Motor neuron (in vitro differentiated cells): Measurements from ENCODE around the gene AFG3L2. TPM values are rescaled to one million over a fixed set of nuclear protein-coding genes. Genes with fewer than 3 reads are reported as not detected.

ENCODE experiments used
- ATAC-seq, 8 experiments: fragments of 200-7000 bp; cut with Tn5 transposase; replicated peaks in 6 of 8; 2 replicates each; pipeline ENCODE4 v1.8.0; 2021; ENCODE audit warnings: mild to moderate bottlenecking in 8 of 8, moderate library complexity in 8 of 8
- H3K27ac ChIP-seq, 2 donors: fragments of 250-450 bp; sonication (Bioruptor Pico); 2 replicates each; pipeline ENCODE4 v1.9.0; 2021; ENCODE audit warnings: antibody characterized with exemption in 2 of 2, mild to moderate bottlenecking in 2 of 2, moderate library complexity in 1 of 2
- H3K4me1 ChIP-seq, 2 donors: fragments of 250-450 bp; sonication (Bioruptor Pico); replicated peaks in 1 of 2; 2 replicates each; pipeline ENCODE4 v1.6.1; 2021; ENCODE audit warnings: antibody characterized with exemption in 2 of 2, mild to moderate bottlenecking in 2 of 2, moderate library complexity in 1 of 2
- H3K4me3 ChIP-seq, 5 donors: fragments of 250-450 bp; sonication (Bioruptor Pico); 2 replicates each; pipeline ENCODE4 v1.9.0; 2021; ENCODE audit warnings: antibody characterized with exemption in 5 of 5, mild to moderate bottlenecking in 5 of 5, moderate library complexity in 4 of 5
- WGBS, 10 experiments: fragments of 450-650 bp; shearing (Covaris generic); methylation state at CpG; one replicate each; pipeline ENCODE4 v1.0.0; 2022; 5-methylcytosine and 5-hydroxymethylcytosine counted together
- in situ Hi-C, 9 experiments: fragments of 400-800 bp; cut with MboI; loops; one replicate each; pipeline ENCODE4 v1.15.0; 2021; ENCODE audit warnings: low sequenced_read_pairs in 9 of 9, low pct_unique_long_range_greater_than_20kb in 2 of 9; ENCODE audit not compliant: unreplicated experiment in 9 of 9
- total RNA-seq, 8 experiments: library from RNA; unstranded; fragments of 300-600 nt; gene quantifications; 2 replicates each; pipeline versions ENCODE4 v1.2.3 to v1.2.4, GENCODE V29; 2022

The AFG3L2 gene
- total RNA-seq, 8 experiments from 2014 or later = 27.1 to 83.7 (median 40.9) TPM

- Histone ChIP-seq H3K4me3 (no peak overlapping the region), H3K27ac (no peak overlapping the region), H3K4me1 (no peaks in the 10 kb centered on the region)
- in situ Hi-C loops = no loop called here
- WGBS, 10 experiments = 63 to 100% (median 100%) methylated on average over 1 to 4 of the region's 4 CpGs; no CpG with 5 or more reads in 3 of the 10 experiments
- peak in 2 of 8 experiments; percentile 3 to 19 for ATAC-seq
These were observed 48.7 kb downstream of the AFG3L2 start for GRCh38 chr18:12328179-12328823.

- no peaks in the 10 kb centered on the region for H3K4me1 ChIP-seq
- no peak overlapping the region for H3K27ac ChIP-seq
- in situ Hi-C loops = no loop called here
- 10 to 100% (median 59%) methylated on average over 1 to 5 of the region's 11 CpGs; no CpG with 5 or more reads in 4 of the 10 experiments for WGBS, 10 experiments
- peak in 7 of 8 experiments; percentile 43 to 93 (median 79) for ATAC-seq
- no peak overlapping the region for H3K4me3 ChIP-seq
These were observed 49.4 kb downstream of the AFG3L2 start for GRCh38 chr18:12327510-12328178.

GRCh38 chr18:12326711-12327460 is 50.1 kb downstream of the AFG3L2 start:
- ATAC-seq = peak in 2 of 8 experiments; percentile 2 to 6
- Histone ChIP-seq H3K4me1 (no peaks in the 10 kb centered on the region), H3K4me3 (no peak overlapping the region), H3K27ac (no peak overlapping the region)
- in situ Hi-C loops = no loop called here
- WGBS, 10 experiments = 75 to 100% (median 86%) methylated on average over 1 to 6 of the region's 12 CpGs; no CpG with 5 or more reads in 5 of the 10 experiments

GRCh38 chr18:12325726-12326245 is 51.2 kb downstream of the AFG3L2 start:
- ATAC-seq = no peak
- H3K4me3 ChIP-seq = no peak overlapping the region
- in situ Hi-C loops = no loop called here
- H3K4me1 ChIP-seq = no peaks in the 10 kb centered on the region
- H3K27ac ChIP-seq = no peak overlapping the region
- WGBS, 10 experiments = 82 to 100% (median 94%) methylated on average over 2 to 10 of the region's 29 CpGs; no CpG with 5 or more reads in 2 of the 10 experiments

- 88 to 100% (median 93%) methylated on average over 1 to 19 of the region's 58 CpGs; no CpG with 5 or more reads in 4 of the 10 experiments for WGBS, 10 experiments
- no peak overlapping the region for H3K27ac ChIP-seq
- in situ Hi-C loops = no loop called here
These were observed 51.9 kb downstream of the AFG3L2 start for GRCh38 chr18:12324991-12325725.

GRCh38 chr18:12321333-12321732 is 55.7 kb downstream of the AFG3L2 start:
- peaks cover 0 to 4% of the 10 kb centered on the region in 2 donors for H3K4me1 ChIP-seq
- WGBS, 10 experiments = 0 to 76% (median 50%) methylated on average over 1 to 3 of the region's 4 CpGs; no CpG with 5 or more reads in 2 of the 10 experiments
- H3K4me3 ChIP-seq = no peak overlapping the region
- ATAC-seq = peak in 1 of 8 experiments; percentile 53
- no peak overlapping the region for H3K27ac ChIP-seq
- in situ Hi-C loops = no loop called here

More at GRCh38 chr18:12324991-12325725, 51.9 kb downstream of the AFG3L2 start:
- Histone ChIP-seq H3K4me3 (no peak overlapping the region), H3K4me1 (no peaks in the 10 kb centered on the region)
- no peak for ATAC-seq

- 50 to 100% methylated on average over 1 of the region's 5 CpGs; no CpG with 5 or more reads in 8 of the 10 experiments for WGBS, 10 experiments
- no peak for ATAC-seq
- peaks cover 0 to 4% of the 10 kb centered on the region in 2 donors for H3K4me1 ChIP-seq
- in situ Hi-C loops = no loop called here
- no peak overlapping the region for H3K27ac ChIP-seq
- no peak overlapping the region for H3K4me3 ChIP-seq
These were observed 58.2 kb downstream of the AFG3L2 start for GRCh38 chr18:12318857-12319256.

GRCh38 chr18:12318334-12318697 is 58.7 kb downstream of the AFG3L2 start:
- Histone ChIP-seq H3K4me1 (peaks cover 0 to 4% of the 10 kb centered on the region in 2 donors), H3K4me3 (no peak overlapping the region), H3K27ac (no peak overlapping the region)
- in situ Hi-C loops = no loop called here
- 24 to 45% (median 27%) methylated on average over 3 to 4 of the region's 5 CpGs; no CpG with 5 or more reads in 7 of the 10 experiments for WGBS, 10 experiments
- peak in 5 of 8 experiments; percentile 23 to 69 (median 41) for ATAC-seq

GRCh38 chr18:12317664-12318333 is 59.2 kb downstream of the AFG3L2 start:
- WGBS, 10 experiments = 44 to 100% (median 77%) methylated on average over 1 to 3 of the region's 6 CpGs; no CpG with 5 or more reads in 2 of the 10 experiments

GRCh38 chr18:12315911-12316310 is 61.1 kb downstream of the AFG3L2 start:
- H3K27ac ChIP-seq = no peak overlapping the region
- in situ Hi-C loops = no loop called here
- WGBS, 10 experiments = 0 to 100% (median 92%) methylated on average over 1 to 4 of the region's 5 CpGs; no CpG with 5 or more reads in 3 of the 10 experiments
- no peak overlapping the region for H3K4me3 ChIP-seq
- peak in 3 of 8 experiments; percentile 63 to 83 (median 76) for ATAC-seq
- H3K4me1 ChIP-seq = peaks cover 0 to 4% of the 10 kb centered on the region in 2 donors

More at GRCh38 chr18:12317664-12318333, 59.2 kb downstream of the AFG3L2 start:
- H3K27ac ChIP-seq = no peak overlapping the region
- peaks cover 0 to 4% of the 10 kb centered on the region in 2 donors for H3K4me1 ChIP-seq
- no peak overlapping the region for H3K4me3 ChIP-seq
- in situ Hi-C loops = no loop called here
- ATAC-seq = peak in 1 of 8 experiments; percentile 55

- Histone ChIP-seq H3K27ac (no peak overlapping the region), H3K4me3 (no peak overlapping the region), H3K4me1 (peaks cover 0 to 4% of the 10 kb centered on the region in 2 donors)
- ATAC-seq = peak in 3 of 8 experiments; percentile 76 to 81 (median 79)
- in situ Hi-C loops = no loop called here
- 0 to 100% (median 82%) methylated on average over 1 to 9 of the region's 10 CpGs for WGBS, 10 experiments
These were observed 61.5 kb downstream of the AFG3L2 start for GRCh38 chr18:12315490-12315889.
